ENCODE results near the gene PRELP.

Gene PRELP

DNA sequence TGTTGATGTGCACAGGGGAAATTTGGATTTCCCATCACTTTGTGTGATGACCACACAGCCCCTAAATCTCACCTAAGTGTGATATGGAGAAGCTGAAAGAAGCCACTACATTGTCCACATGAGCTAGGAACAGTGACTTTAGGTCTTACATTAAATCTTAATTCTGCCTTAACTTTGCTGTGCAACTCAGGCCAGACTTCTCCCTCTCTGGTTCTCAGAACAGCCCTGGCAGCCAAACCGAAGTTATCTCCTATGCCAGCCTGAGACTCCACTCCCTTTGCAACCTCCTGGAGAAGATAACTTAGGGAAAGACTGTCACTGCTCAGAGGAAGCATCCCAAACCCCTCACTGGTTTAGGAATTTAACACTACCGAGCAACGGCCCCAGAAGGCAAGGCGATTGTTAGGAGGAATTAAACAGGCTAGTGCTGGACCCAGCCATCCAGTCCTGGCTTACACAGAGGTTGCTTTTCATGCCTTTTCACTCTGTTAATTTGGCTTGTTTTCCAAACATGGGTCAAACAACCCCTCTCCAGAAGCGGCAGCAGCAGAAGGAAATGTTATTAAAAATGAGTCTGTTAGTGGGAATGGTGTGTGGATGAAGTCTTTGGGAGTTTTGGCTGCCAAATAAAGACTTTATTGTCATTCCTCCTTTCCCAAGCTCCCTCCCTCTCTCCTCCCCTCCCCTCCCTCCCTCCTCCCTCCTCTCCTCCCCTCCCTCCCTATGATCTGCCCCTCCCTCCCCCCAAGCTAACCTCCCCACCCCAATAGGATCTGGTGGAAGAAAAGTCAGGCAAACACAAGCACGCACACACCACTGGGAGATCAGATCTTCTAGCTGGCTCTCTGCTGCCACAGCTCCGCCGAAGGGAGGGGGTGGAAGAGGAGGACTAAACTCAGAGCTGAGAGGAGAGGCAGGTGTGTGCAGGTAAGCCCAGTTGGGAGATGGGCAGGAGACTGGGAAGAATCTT is at the start of gene PRELP:
Gene PRELP (plus strand): TSS at position 795 of the 970 bp plus-strand sequence. CDS start 7,379 bp downstream, outside the sequence.
- Histone ChIP-seq H3K4me1 (ENCODE audit: control insufficient read depth, insufficient read depth, low read length) (peaks cover 37% of the 10 kb centered on the region), H3K27ac (ENCODE audit: low read depth, low read length) (peak within 1 kb of the TSS; percentile 96), H3K36me3 (ENCODE audit: control insufficient read depth, insufficient read depth, low read length) (no peaks in the 10 kb centered on the region), H3K27me3 (ENCODE audit: control insufficient read depth, insufficient read depth, low read length) (no peaks in the 10 kb centered on the region), H3K4me3 (ENCODE audit: low read length) (peak within 1 kb of the TSS; percentile 64), H3K9ac (ENCODE audit: low read length) (peak within 1 kb of the TSS; percentile 51)

DNA sequence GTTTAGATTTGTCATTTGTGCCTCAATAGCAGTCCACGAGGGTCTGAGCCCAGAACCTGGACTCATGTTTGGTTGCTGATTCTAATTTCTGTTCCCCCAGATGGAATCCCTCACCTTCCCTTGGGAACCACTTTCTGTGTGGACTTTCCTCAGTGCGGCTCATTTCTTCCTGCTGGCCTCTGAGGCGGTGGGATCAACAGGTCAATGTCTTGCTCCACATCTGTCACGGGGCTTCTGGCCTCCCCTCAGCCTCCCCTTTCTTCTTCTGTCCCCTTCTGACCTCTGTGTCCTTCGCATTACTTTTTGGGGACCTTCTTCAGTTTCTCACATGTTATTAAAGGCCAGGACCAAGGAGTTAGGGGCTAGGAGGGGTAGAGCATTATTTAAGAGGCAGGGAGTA is 49.2 kb upstream of the PRELP start:
- Histone ChIP-seq H3K4me1 (ENCODE audit: control insufficient read depth, insufficient read depth, low read length) (peaks cover 16% of the 10 kb centered on the region), H3K27me3 (ENCODE audit: control insufficient read depth, insufficient read depth, low read length) (no peaks in the 10 kb centered on the region), H3K4me3 (ENCODE audit: low read length) (peak overlapping the region; percentile 28), H3K9ac (ENCODE audit: low read length) (no peak overlapping the region), H3K27ac (ENCODE audit: low read depth, low read length) (peak overlapping the region; percentile 0), H3K36me3 (ENCODE audit: control insufficient read depth, insufficient read depth, low read length) (no peaks in the 10 kb centered on the region)

DNA sequence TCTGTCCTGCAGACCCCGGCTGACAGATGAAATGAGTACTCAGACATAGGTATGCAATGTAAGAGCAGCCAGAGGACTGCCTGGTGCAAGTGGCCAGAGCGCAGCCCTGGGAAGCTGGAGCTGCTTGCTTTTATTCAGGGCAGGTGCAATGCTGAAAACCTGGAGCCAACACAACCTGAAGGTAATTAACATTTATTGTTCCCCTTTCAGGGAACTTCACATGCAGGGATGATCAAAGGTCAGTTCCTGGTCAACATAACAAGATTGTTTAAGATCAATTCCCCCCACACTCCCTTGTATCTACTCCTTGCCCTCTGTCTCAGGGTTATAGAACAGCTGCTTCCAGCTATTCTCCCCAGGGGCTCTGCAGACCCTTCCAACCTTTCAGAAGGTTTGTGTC is 48.7 kb upstream of the PRELP start:
- H3K4me1 ChIP-seq (ENCODE audit: control insufficient read depth, insufficient read depth, low read length) = peaks cover 16% of the 10 kb centered on the region
- no peaks in the 10 kb centered on the region for H3K36me3 ChIP-seq (ENCODE audit: control insufficient read depth, insufficient read depth, low read length)
- H3K4me3 ChIP-seq (ENCODE audit: low read length) = no peak overlapping the region
- H3K9ac ChIP-seq (ENCODE audit: low read length) = no peak overlapping the region
- no peak overlapping the region for H3K27ac ChIP-seq (ENCODE audit: low read depth, low read length)
- no peaks in the 10 kb centered on the region for H3K27me3 ChIP-seq (ENCODE audit: control insufficient read depth, insufficient read depth, low read length)

DNA sequence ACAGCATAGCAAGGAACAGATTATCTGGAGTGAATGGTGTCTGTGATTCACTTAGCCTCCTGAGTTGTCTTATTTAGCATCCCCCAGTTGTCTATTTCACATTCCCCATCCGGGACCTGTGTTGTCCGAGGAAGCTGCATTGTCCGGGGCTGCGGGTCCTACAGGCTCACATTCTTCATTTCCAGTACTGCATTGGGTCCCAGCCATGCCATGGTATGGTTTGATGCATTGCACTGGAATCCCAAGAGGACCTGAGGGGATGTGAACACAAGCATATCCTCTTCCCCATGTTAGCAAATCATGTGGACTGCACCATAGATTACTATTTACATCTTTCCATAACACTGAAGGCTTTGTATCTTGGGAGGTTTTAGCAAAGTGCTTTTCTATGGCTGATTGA is 48.2 kb upstream of the PRELP start:
- Histone ChIP-seq H3K9ac (ENCODE audit: low read length) (no peak overlapping the region), H3K27ac (ENCODE audit: low read depth, low read length) (no peak overlapping the region), H3K4me1 (ENCODE audit: control insufficient read depth, insufficient read depth, low read length) (peaks cover 16% of the 10 kb centered on the region), H3K27me3 (ENCODE audit: control insufficient read depth, insufficient read depth, low read length) (no peaks in the 10 kb centered on the region), H3K4me3 (ENCODE audit: low read length) (no peak overlapping the region), H3K36me3 (ENCODE audit: control insufficient read depth, insufficient read depth, low read length) (no peaks in the 10 kb centered on the region)

DNA sequence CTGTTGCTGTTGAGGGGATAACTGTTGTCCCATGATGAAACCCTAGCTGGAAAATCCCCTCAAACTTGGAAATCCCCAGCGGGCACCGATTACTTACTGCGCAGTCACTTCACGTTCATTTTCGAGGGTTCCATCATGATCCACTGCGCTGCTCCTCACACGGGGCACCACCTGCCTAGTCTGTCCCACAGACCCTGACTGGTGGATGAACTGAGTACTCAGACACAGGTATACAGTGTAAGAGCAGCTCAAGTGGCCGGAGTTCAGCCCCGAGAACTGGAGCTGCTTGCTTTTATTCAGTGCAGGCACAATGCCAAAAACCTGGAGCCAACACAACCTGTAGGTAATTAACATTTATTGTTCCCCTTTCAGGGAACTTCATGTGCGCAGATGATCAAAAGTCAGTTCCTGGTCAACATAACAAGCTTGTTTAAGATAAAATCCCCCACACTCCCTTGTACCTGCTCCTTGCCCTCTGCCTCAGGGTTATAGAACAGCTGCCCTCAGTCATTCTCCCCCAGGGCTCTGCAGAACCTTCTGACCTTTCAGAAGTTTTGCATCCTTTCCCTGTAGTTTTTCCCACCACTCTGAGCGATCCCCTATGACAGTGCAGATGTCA is 46.5 kb upstream of the PRELP start:
- H3K27me3 ChIP-seq (ENCODE audit: control insufficient read depth, insufficient read depth, low read length) = no peaks in the 10 kb centered on the region
- H3K36me3 ChIP-seq (ENCODE audit: control insufficient read depth, insufficient read depth, low read length) = no peaks in the 10 kb centered on the region
- no peak overlapping the region for H3K27ac ChIP-seq (ENCODE audit: low read depth, low read length)
- H3K9ac ChIP-seq (ENCODE audit: low read length) = no peak overlapping the region
- peaks cover 16% of the 10 kb centered on the region for H3K4me1 ChIP-seq (ENCODE audit: control insufficient read depth, insufficient read depth, low read length)
- peak overlapping the region; percentile 57 for H3K4me3 ChIP-seq (ENCODE audit: low read length)

DNA sequence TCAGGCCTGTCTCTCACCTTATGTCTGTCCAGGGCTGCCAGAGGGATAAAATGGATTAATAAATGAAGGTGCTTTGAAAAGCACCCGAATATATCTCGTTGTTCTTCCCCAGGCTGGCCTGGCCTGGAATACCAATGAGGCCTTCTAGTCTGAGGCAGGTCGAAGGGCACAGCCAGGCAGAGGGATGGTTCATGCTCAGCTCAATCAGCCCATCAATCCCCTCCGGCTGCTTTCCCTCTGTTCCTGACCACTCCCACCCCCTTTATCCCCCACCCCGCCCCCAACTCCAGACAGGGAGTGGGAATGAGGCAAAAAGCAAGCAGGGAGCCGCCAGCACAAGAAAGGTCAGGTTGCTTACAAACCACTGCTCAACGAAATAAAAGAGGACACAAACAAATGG is 40.0 kb upstream of the PRELP start:
- Histone ChIP-seq H3K27me3 (ENCODE audit: control insufficient read depth, insufficient read depth, low read length) (no peaks in the 10 kb centered on the region), H3K4me3 (ENCODE audit: low read length) (no peak overlapping the region), H3K36me3 (ENCODE audit: control insufficient read depth, insufficient read depth, low read length) (no peaks in the 10 kb centered on the region), H3K27ac (ENCODE audit: low read depth, low read length) (no peak overlapping the region), H3K9ac (ENCODE audit: low read length) (no peak overlapping the region), H3K4me1 (ENCODE audit: control insufficient read depth, insufficient read depth, low read length) (peaks cover 6% of the 10 kb centered on the region)

DNA sequence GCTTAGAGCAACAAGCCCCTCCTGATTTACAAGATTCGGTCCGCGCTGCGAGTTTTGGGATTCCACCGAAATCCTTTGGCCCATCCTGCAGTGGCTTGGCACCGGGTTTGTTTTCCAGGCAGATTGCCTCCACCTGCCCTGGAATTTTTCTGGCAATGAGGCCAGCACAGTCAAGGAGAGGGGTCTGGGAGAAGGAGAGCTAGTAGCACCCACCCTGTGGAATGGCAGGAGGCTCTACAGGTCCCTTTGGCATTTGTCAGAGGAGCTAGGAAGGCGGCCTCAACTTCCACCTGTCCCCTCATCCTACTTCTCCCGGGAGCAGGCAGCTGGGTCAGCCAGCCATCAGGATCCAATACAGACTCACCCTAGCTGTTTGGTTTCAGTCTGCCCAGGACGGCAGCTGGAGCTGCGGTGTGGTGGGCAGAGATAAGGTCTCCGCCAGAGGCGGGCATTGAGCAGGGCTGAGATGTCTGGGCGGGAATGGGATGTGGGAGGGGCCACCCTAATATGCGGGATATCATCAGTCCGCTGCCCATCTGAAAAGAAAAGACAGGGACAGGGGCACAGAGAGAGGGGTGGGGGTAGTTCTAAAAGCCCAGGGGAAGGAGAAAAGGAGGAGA is 37.8 kb upstream of the PRELP start:
- no peaks in the 10 kb centered on the region for H3K36me3 ChIP-seq (ENCODE audit: control insufficient read depth, insufficient read depth, low read length)
- peaks cover 6% of the 10 kb centered on the region for H3K4me1 ChIP-seq (ENCODE audit: control insufficient read depth, insufficient read depth, low read length)
- H3K27ac ChIP-seq (ENCODE audit: low read depth, low read length) = no peak overlapping the region
- no peaks in the 10 kb centered on the region for H3K27me3 ChIP-seq (ENCODE audit: control insufficient read depth, insufficient read depth, low read length)
- H3K9ac ChIP-seq (ENCODE audit: low read length) = no peak overlapping the region
- H3K4me3 ChIP-seq (ENCODE audit: low read length) = no peak overlapping the region

DNA sequence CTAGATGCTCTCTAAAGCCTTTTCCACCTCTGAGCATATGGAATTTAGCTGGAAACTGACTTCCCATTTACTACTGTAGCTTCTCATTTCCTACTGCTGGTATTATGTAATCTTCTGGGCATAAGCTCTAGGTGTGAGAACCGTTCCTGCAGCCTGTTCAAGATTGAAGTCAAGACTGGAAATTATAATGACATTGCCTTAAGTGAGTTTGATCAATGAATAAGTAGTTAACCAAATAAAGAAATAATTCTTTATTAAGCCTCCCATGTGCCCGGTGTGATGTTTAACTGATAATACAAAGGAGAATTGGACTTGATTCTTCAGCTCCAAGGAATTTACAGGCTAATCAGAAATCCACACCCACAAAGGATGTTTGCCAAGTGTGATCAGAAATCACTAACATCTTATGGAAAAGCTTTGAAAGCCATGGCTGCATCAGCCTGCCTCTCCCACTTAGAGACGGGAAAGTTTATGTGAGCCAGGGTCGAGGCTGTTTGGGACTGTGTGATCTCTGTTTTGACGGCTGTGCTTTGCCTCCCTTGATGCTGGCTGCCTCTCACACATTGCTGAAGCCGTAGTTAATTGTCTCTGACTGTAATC is 36.4 kb upstream of the PRELP start:
- peaks cover 6% of the 10 kb centered on the region for H3K4me1 ChIP-seq (ENCODE audit: control insufficient read depth, insufficient read depth, low read length)
- no peaks in the 10 kb centered on the region for H3K36me3 ChIP-seq (ENCODE audit: control insufficient read depth, insufficient read depth, low read length)
- no peak overlapping the region for H3K4me3 ChIP-seq (ENCODE audit: low read length)
- no peaks in the 10 kb centered on the region for H3K27me3 ChIP-seq (ENCODE audit: control insufficient read depth, insufficient read depth, low read length)
- no peak overlapping the region for H3K9ac ChIP-seq (ENCODE audit: low read length)
- no peak overlapping the region for H3K27ac ChIP-seq (ENCODE audit: low read depth, low read length)

DNA sequence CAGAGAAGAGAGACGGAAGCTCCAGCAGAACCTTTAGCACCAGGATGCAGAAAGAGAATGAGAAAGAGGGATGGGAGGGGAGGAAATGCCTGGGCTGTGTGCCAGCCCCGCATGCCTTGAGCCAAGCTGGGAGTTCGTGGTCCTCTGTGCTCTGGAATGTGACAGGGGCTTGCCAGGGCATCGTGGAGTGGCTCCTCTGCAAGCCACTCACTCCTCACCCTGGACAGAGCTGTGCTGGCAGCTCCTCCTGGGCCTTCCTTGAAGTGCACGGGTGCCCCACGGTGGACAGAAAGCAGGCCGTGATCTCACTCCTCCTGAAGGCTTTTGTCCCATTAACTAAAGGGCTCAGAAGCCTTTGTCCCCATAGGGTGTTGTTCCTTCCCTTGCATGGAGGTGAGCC is 34.8 kb upstream of the PRELP start:
- no peaks in the 10 kb centered on the region for H3K36me3 ChIP-seq (ENCODE audit: control insufficient read depth, insufficient read depth, low read length)
- no peak overlapping the region for H3K4me3 ChIP-seq (ENCODE audit: low read length)
- H3K27ac ChIP-seq (ENCODE audit: low read depth, low read length) = no peak overlapping the region
- no peak overlapping the region for H3K9ac ChIP-seq (ENCODE audit: low read length)
- peaks cover 6% of the 10 kb centered on the region for H3K4me1 ChIP-seq (ENCODE audit: control insufficient read depth, insufficient read depth, low read length)
- H3K27me3 ChIP-seq (ENCODE audit: control insufficient read depth, insufficient read depth, low read length) = no peaks in the 10 kb centered on the region

DNA sequence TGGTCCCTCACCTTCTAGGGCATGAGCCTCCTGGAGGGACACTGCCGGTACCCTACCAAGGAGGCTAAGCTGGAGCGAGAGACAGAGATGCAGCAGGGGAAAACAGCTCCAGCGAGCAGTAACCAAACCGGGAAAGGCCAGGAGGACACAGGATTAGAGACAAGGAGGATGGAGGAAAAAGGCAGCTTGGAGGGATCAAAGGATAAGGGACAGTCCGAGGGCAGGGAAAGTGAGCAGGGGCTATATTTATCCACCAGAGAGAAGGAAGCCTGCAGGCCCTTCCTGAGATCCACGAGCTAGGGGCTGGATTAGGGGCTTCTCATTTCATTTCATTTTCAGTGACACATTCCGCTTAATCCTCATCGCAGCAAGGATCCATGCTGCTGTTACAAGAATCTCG is 33.8 kb upstream of the PRELP start:
- no peak overlapping the region for H3K9ac ChIP-seq (ENCODE audit: low read length)
- H3K27me3 ChIP-seq (ENCODE audit: control insufficient read depth, insufficient read depth, low read length) = no peaks in the 10 kb centered on the region
- H3K36me3 ChIP-seq (ENCODE audit: control insufficient read depth, insufficient read depth, low read length) = no peaks in the 10 kb centered on the region
- H3K27ac ChIP-seq (ENCODE audit: low read depth, low read length) = no peak overlapping the region
- H3K4me1 ChIP-seq (ENCODE audit: control insufficient read depth, insufficient read depth, low read length) = peaks cover 7% of the 10 kb centered on the region
- H3K4me3 ChIP-seq (ENCODE audit: low read length) = no peak overlapping the region

DNA sequence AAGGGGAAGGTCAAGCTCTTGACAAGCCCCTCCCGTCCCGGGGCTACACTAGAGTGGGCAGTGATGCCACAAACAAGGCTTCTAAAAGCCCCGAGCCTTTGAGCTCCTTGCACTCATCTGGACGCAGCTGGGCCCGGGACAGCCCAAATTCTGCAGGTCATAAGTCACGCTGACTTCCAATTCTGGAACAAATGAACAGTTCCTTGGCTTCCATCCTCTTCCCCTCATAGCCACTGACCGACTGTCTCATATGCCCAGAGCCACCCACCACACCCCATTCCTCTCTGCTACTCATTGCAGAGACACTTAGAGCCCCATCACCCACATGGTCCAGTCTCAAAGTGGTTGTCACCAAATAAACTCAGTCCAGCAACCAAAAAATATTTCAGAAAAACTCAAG is 32.8 kb upstream of the PRELP start:
- H3K36me3 ChIP-seq (ENCODE audit: control insufficient read depth, insufficient read depth, low read length) = no peaks in the 10 kb centered on the region
- no peak overlapping the region for H3K9ac ChIP-seq (ENCODE audit: low read length)
- H3K27me3 ChIP-seq (ENCODE audit: control insufficient read depth, insufficient read depth, low read length) = no peaks in the 10 kb centered on the region
- no peak overlapping the region for H3K4me3 ChIP-seq (ENCODE audit: low read length)
- H3K4me1 ChIP-seq (ENCODE audit: control insufficient read depth, insufficient read depth, low read length) = peaks cover 8% of the 10 kb centered on the region
- no peak overlapping the region for H3K27ac ChIP-seq (ENCODE audit: low read depth, low read length)

DNA sequence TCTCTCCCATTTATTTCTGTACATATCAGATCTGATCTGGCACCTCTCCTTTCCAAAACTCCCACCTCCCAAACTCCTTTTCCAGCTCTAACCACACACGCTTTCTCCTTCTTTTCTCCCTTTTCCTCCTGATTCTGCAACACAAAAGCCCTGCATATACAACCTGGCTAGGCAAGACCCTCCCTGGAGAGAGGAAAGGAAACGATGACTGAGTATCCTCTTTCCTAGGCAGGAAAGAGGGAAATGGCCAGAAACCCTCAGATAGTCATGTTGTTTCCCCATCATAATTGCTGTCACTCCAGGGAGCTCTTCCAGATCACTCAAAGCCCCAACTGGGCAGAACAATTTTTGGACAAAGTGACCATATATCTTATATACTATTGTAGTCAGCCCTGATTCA is 32.3 kb upstream of the PRELP start:
- no peaks in the 10 kb centered on the region for H3K27me3 ChIP-seq (ENCODE audit: control insufficient read depth, insufficient read depth, low read length)
- no peak overlapping the region for H3K4me3 ChIP-seq (ENCODE audit: low read length)
- no peak overlapping the region for H3K27ac ChIP-seq (ENCODE audit: low read depth, low read length)
- peaks cover 12% of the 10 kb centered on the region for H3K4me1 ChIP-seq (ENCODE audit: control insufficient read depth, insufficient read depth, low read length)
- H3K9ac ChIP-seq (ENCODE audit: low read length) = no peak overlapping the region
- no peaks in the 10 kb centered on the region for H3K36me3 ChIP-seq (ENCODE audit: control insufficient read depth, insufficient read depth, low read length)

All from rectal smooth muscle tissue (tissue), 1 donor.